ENCODE results near the gene TBCCD1. TPM values are rescaled to one million over a fixed set of nuclear protein-coding genes. Genes with fewer than 3 reads are reported as not detected.

Gene TBCCD1
- total RNA-seq, 1 experiment from 2014 or later, result 14.5 TPM

DNA sequence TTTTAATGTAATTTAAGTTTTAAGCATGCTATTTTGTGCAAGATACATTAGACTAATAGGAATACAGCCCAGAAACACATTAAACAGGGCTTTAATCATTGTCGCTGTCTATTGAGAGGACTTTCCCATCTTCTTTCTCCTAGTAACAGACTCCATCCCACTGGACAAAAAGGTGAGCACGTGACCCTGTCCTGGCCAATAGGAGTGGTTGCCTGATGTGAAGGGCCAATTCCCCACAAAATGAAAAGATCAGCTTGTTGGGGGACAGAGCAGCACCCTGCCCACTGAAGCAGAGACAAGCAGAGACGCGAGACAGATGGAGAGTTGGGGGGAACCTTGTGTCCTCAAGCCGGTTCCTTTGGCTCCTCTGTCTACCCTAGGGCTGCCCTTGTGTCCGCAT lies 44.1 kb downstream of the TBCCD1 start:
- Histone ChIP-seq H3K27me3 (ENCODE audit: control insufficient read depth, insufficient read depth, low read length) (peaks cover 17% of the 10 kb centered on the region), H3K27ac (ENCODE audit: low read length) (no peak overlapping the region), H3K4me1 (ENCODE audit: control insufficient read depth, insufficient read depth, low read length) (no peaks in the 10 kb centered on the region), H3K4me3 (ENCODE audit: low read depth in 2 of 2, low read length in 2 of 2) (no peak overlapping the region), H3K36me3 (ENCODE audit: control insufficient read depth, insufficient read depth, low read length) (no peaks in the 10 kb centered on the region), H3K9me3 (ENCODE audit: control insufficient read depth, insufficient read depth, low read depth, low read length) (no peaks in the 10 kb centered on the region)
- in situ Hi-C loops (cut with HindIII; ENCODE audit: low pct_unique_long_range_greater_than_20kb, low sequenced_read_pairs) (no loop called here), intact Hi-C loops (cut with micrococcal nuclease; ENCODE audit: unreplicated experiment) (no loop called here)
- no peak for ATAC-seq
- no TSS peak for BruUV-seq (replicated peaks)
- CTCF ChIA-PET, result interaction anchor here (0.6 kb wide), 1 partner anchor 98 kb away, joined by 11 read pairs; no protein-coding TSS in a partner anchor
- TF ChIP-seq CTCF (IDR thresholded peaks at IDR 0.05) (no peak), SIN3A (IDR thresholded peaks at IDR 0.05; ENCODE audit: borderline replicate concordance, insufficient read depth, low read depth, low read length) (no peak), TCF7L2 (IDR thresholded peaks at IDR 0.05; ENCODE audit: low read depth, low read length) (no peak), REST (IDR thresholded peaks at IDR 0.05; ENCODE audit: insufficient read depth in 1 of 2, low read depth in 2 of 2, low read length in 1 of 2) (no peak), POLR2AphosphoS5 (IDR thresholded peaks at IDR 0.05; ENCODE audit: low read depth, low read length) (no peak)
- no peak for DNase-seq (ENCODE audit: low read depth, low spot score)
- POLR2A ChIA-PET, result no interaction called here

- intact Hi-C loops (cut with micrococcal nuclease; ENCODE audit: unreplicated experiment) (no loop called here), in situ Hi-C loops (cut with HindIII; ENCODE audit: low pct_unique_long_range_greater_than_20kb, low sequenced_read_pairs) (no loop called here)
- H3K4me1 ChIP-seq (ENCODE audit: control insufficient read depth, insufficient read depth, low read length), result no peaks in the 10 kb centered on the region
- no peak overlapping the region for H3K27ac ChIP-seq (ENCODE audit: low read length)
- ATAC-seq (0 out of 2 replicates have a peak, but pooled peaks have one; percentile 43), DNase-seq (ENCODE audit: low read depth, low spot score) (no peak)
- POLR2A ChIA-PET, result no interaction called here
- TF ChIP-seq REST (IDR thresholded peaks at IDR 0.05; ENCODE audit: insufficient read depth in 1 of 2, low read depth in 2 of 2, low read length in 1 of 2), result no peak
- TF ChIP-seq TCF7L2 (IDR thresholded peaks at IDR 0.05; ENCODE audit: low read depth, low read length), result no peak
- no peak for TF ChIP-seq CTCF (IDR thresholded peaks at IDR 0.05)
- TF ChIP-seq POLR2AphosphoS5 (IDR thresholded peaks at IDR 0.05; ENCODE audit: low read depth, low read length), result no peak
- no peak for TF ChIP-seq SIN3A (IDR thresholded peaks at IDR 0.05; ENCODE audit: borderline replicate concordance, insufficient read depth, low read depth, low read length)
- peaks cover 12% of the 10 kb centered on the region for H3K27me3 ChIP-seq (ENCODE audit: control insufficient read depth, insufficient read depth, low read length)
- BruUV-seq (replicated peaks), result no TSS peak
- no peaks in the 10 kb centered on the region for H3K9me3 ChIP-seq (ENCODE audit: control insufficient read depth, insufficient read depth, low read depth, low read length)
- no peak overlapping the region for H3K4me3 ChIP-seq (ENCODE audit: low read depth in 2 of 2, low read length in 2 of 2)
- CTCF ChIA-PET, result no interaction called here
- H3K36me3 ChIP-seq (ENCODE audit: control insufficient read depth, insufficient read depth, low read length), result no peaks in the 10 kb centered on the region
These were observed 45.9 kb downstream of the TBCCD1 start for GRCh38 chr3:186520957-186521842.

Measured in Panc1 (cell line).